Measurements from ENCODE around the gene MGAT4A. TPM values are rescaled to one million over a fixed set of nuclear protein-coding genes. Genes with fewer than 3 reads are reported as not detected.
"Not testable (repeated sequence)": the region's sequence is repeated elsewhere in the genome, so short reads cannot be mapped to it uniquely, and the experiment has no call there.

Gene MGAT4A
- total RNA-seq, 2 donors from 2014 or later: 44.0 to 80.8 TPM

- no peaks in the 10 kb centered on the region for H3K9me3 ChIP-seq
- DNase-seq (ENCODE audit: low spot score): no peak
- ATAC-seq (ENCODE audit: insufficient number of reproducible peaks, low FRiP score, low read depth): no peak
- no peak for TF ChIP-seq CTCF (IDR thresholded peaks at IDR 0.05)
- no peak overlapping the region for H3K27ac ChIP-seq
- peaks cover 7% of the 10 kb centered on the region for H3K36me3 ChIP-seq
- H3K4me1 ChIP-seq (ENCODE audit: control insufficient read depth in 1 of 2, low read depth in 2 of 2): peaks cover 0 to 5% of the 10 kb centered on the region in 2 donors
- H3K27me3 ChIP-seq (replicated peaks; ENCODE audit: insufficient read depth): no peaks in the 10 kb centered on the region
- no peak overlapping the region for H3K4me3 ChIP-seq
These were observed 61.3 kb downstream of the MGAT4A start for GRCh38 chr2:98669675-98670074.

GRCh38 chr2:98665677-98666076, 65.3 kb downstream of the MGAT4A start:
- Histone ChIP-seq H3K4me1 (ENCODE audit: control insufficient read depth in 1 of 2, low read depth in 2 of 2) (peaks cover 0 to 5% of the 10 kb centered on the region in 2 donors), H3K36me3 (no peaks in the 10 kb centered on the region), H3K4me3 (no peak overlapping the region), H3K27ac (no peak overlapping the region), H3K9me3 (no peaks in the 10 kb centered on the region), H3K27me3 (replicated peaks; ENCODE audit: insufficient read depth) (no peaks in the 10 kb centered on the region)
- no peak for DNase-seq (ENCODE audit: low spot score)
- no peak for ATAC-seq (ENCODE audit: insufficient number of reproducible peaks, low FRiP score, low read depth)
- no peak for TF ChIP-seq CTCF (IDR thresholded peaks at IDR 0.05)

- no peak for ATAC-seq (ENCODE audit: insufficient number of reproducible peaks, low FRiP score, low read depth)
- no peak for TF ChIP-seq CTCF (IDR thresholded peaks at IDR 0.05)
- H3K27me3 ChIP-seq (replicated peaks; ENCODE audit: insufficient read depth): no peaks in the 10 kb centered on the region
- no peak overlapping the region for H3K27ac ChIP-seq
- H3K4me3 ChIP-seq: no peak overlapping the region
- DNase-seq (ENCODE audit: low spot score): no peak
- no peaks in the 10 kb centered on the region for H3K4me1 ChIP-seq (ENCODE audit: control insufficient read depth in 1 of 2, low read depth in 2 of 2)
- no peaks in the 10 kb centered on the region for H3K36me3 ChIP-seq
- no peaks in the 10 kb centered on the region for H3K9me3 ChIP-seq
These were observed 66.6 kb downstream of the MGAT4A start for GRCh38 chr2:98664323-98664722.

- Histone ChIP-seq H3K36me3 (no peaks in the 10 kb centered on the region), H3K4me1 (ENCODE audit: control insufficient read depth in 1 of 2, low read depth in 2 of 2) (no peaks in the 10 kb centered on the region), H3K4me3 (no peak overlapping the region), H3K27me3 (replicated peaks; ENCODE audit: insufficient read depth) (no peaks in the 10 kb centered on the region), H3K9me3 (no peaks in the 10 kb centered on the region), H3K27ac (no peak overlapping the region)
- ATAC-seq (ENCODE audit: insufficient number of reproducible peaks, low FRiP score, low read depth): no peak
- TF ChIP-seq CTCF (IDR thresholded peaks at IDR 0.05): no peak
- DNase-seq (ENCODE audit: low spot score): no peak
These were observed 67.3 kb downstream of the MGAT4A start for GRCh38 chr2:98663511-98664090.

- not testable (repeated sequence) for H3K4me1 ChIP-seq (ENCODE audit: control insufficient read depth in 1 of 2, low read depth in 2 of 2); H3K27me3 ChIP-seq (replicated peaks; ENCODE audit: insufficient read depth); H3K4me3 ChIP-seq; H3K36me3 ChIP-seq; H3K27ac ChIP-seq; DNase-seq (ENCODE audit: low spot score); H3K9me3 ChIP-seq; ATAC-seq (ENCODE audit: insufficient number of reproducible peaks, low FRiP score, low read depth)
These were observed 71.5 kb downstream of the MGAT4A start for GRCh38 chr2:98659491-98659840.

- no peak for TF ChIP-seq CTCF (IDR thresholded peaks at IDR 0.05)
- H3K4me3 ChIP-seq: no peak overlapping the region
- H3K4me1 ChIP-seq (ENCODE audit: control insufficient read depth in 1 of 2, low read depth in 2 of 2): no peaks in the 10 kb centered on the region
- H3K9me3 ChIP-seq: no peaks in the 10 kb centered on the region
- DNase-seq (ENCODE audit: low spot score): no peak
- H3K36me3 ChIP-seq: no peaks in the 10 kb centered on the region
- H3K27me3 ChIP-seq (replicated peaks; ENCODE audit: insufficient read depth): no peaks in the 10 kb centered on the region
- ATAC-seq (ENCODE audit: insufficient number of reproducible peaks, low FRiP score, low read depth): no peak
- H3K27ac ChIP-seq: no peak overlapping the region
These were observed 72.0 kb downstream of the MGAT4A start for GRCh38 chr2:98658816-98659490.
